MG63 (cell line): ENCODE data around the gene PADI2. TPM values are rescaled to one million over a fixed set of nuclear protein-coding genes. Genes with fewer than 3 reads are reported as not detected.

Source experiments
- DNase-seq: peaks from one replicate; pipeline ENCODE4 v3.0.0-alpha.2; 2020
- H3K27me3 ChIP-seq: fragments of 250-450 bp; sonication (Bioruptor Pico); 2 replicates; pipeline ENCODE4 v1.5.1; 2020; ENCODE audit warnings: mild to moderate bottlenecking, moderate library complexity
- H3K36me3 ChIP-seq: fragments of 250-450 bp; sonication (Bioruptor Pico); 2 replicates; pipeline ENCODE4 v1.5.1; 2020; ENCODE audit warnings: mild to moderate bottlenecking, moderate library complexity
- H3K4me3 ChIP-seq: fragments of 250-450 bp; sonication (Bioruptor Pico); 2 replicates; pipeline ENCODE4 v1.5.1; 2020; ENCODE audit warnings: mild to moderate bottlenecking, moderate library complexity
- H3K9me3 ChIP-seq: fragments of 250-450 bp; sonication (Bioruptor Pico); 2 replicates; pipeline ENCODE4 v1.5.1; 2020; ENCODE audit warnings: mild to moderate bottlenecking, moderate library complexity
- total RNA-seq: library from RNA; depleted of rRNA; stranded (reverse); fragments of >200 nt; shearing (Covaris generic); gene quantifications from 2 replicates; pipeline ENCODE4 v1.2.3, GENCODE V29; 2014; ENCODE audit warnings: low replicate concordance

PADI2 gene
- total RNA-seq, 1 experiment from 2014 or later = not detected

GRCh38 chr1:17102232-17102631, 17.0 kb downstream of the PADI2 start:
- no peaks in the 10 kb centered on the region for H3K9me3 ChIP-seq
- H3K36me3 ChIP-seq = no peaks in the 10 kb centered on the region
- no peak overlapping the region for H3K4me3 ChIP-seq
- H3K27me3 ChIP-seq = no peaks in the 10 kb centered on the region
- no peak for DNase-seq

GRCh38 chr1:17101261-17101660, 18.0 kb downstream of the PADI2 start:
- H3K36me3 ChIP-seq = no peaks in the 10 kb centered on the region
- DNase-seq = no peak
- no peaks in the 10 kb centered on the region for H3K27me3 ChIP-seq
- H3K9me3 ChIP-seq = no peaks in the 10 kb centered on the region
- no peak overlapping the region for H3K4me3 ChIP-seq

- Histone ChIP-seq H3K27me3 (no peaks in the 10 kb centered on the region), H3K9me3 (no peaks in the 10 kb centered on the region), H3K36me3 (no peaks in the 10 kb centered on the region), H3K4me3 (no peak overlapping the region)
- DNase-seq = no peak
Observed at GRCh38 chr1:17099616-17100340, 19.5 kb downstream of the PADI2 start.

GRCh38 chr1:17098446-17099317, 20.6 kb downstream of the PADI2 start:
- peak; percentile 80 for DNase-seq
- Histone ChIP-seq H3K36me3 (no peaks in the 10 kb centered on the region), H3K27me3 (no peaks in the 10 kb centered on the region), H3K9me3 (no peaks in the 10 kb centered on the region), H3K4me3 (no peak overlapping the region)

- no peak for DNase-seq
- Histone ChIP-seq H3K27me3 (no peaks in the 10 kb centered on the region), H3K4me3 (no peak overlapping the region)
Observed at GRCh38 chr1:17097787-17098186, 21.5 kb downstream of the PADI2 start.

GRCh38 chr1:17097147-17097546, 22.1 kb downstream of the PADI2 start:
- H3K4me3 ChIP-seq = no peak overlapping the region
- H3K36me3 ChIP-seq = no peaks in the 10 kb centered on the region
- no peak for DNase-seq
- peaks cover 4% of the 10 kb centered on the region; the same call in 1 of the 2 replicates for H3K9me3 ChIP-seq
- no peaks in the 10 kb centered on the region for H3K27me3 ChIP-seq

More at GRCh38 chr1:17097787-17098186, 21.5 kb downstream of the PADI2 start:
- H3K36me3 ChIP-seq = no peaks in the 10 kb centered on the region
- H3K9me3 ChIP-seq = no peaks in the 10 kb centered on the region

- no peaks in the 10 kb centered on the region for H3K27me3 ChIP-seq
- no peak for DNase-seq
- no peaks in the 10 kb centered on the region for H3K36me3 ChIP-seq
- H3K4me3 ChIP-seq = no peak overlapping the region
- peaks cover 4% of the 10 kb centered on the region; the same call in 1 of the 2 replicates for H3K9me3 ChIP-seq
Observed at GRCh38 chr1:17096584-17096983, 22.7 kb downstream of the PADI2 start.

- H3K36me3 ChIP-seq = no peaks in the 10 kb centered on the region
- no peak for DNase-seq
- H3K4me3 ChIP-seq = no peak overlapping the region
- H3K27me3 ChIP-seq = no peaks in the 10 kb centered on the region
- peaks cover 4% of the 10 kb centered on the region; the same call in 1 of the 2 replicates for H3K9me3 ChIP-seq
Observed at GRCh38 chr1:17095141-17095540, 24.1 kb downstream of the PADI2 start.

GRCh38 chr1:17094664-17095063, 24.6 kb downstream of the PADI2 start:
- DNase-seq = no peak
- H3K36me3 ChIP-seq = no peaks in the 10 kb centered on the region

GRCh38 chr1:17093822-17094393, 25.3 kb downstream of the PADI2 start:
- DNase-seq = no peak
- H3K27me3 ChIP-seq = no peaks in the 10 kb centered on the region
- peaks cover 4% of the 10 kb centered on the region; the same call in 1 of the 2 replicates for H3K9me3 ChIP-seq
- H3K36me3 ChIP-seq = no peaks in the 10 kb centered on the region
- no peak overlapping the region for H3K4me3 ChIP-seq

More at GRCh38 chr1:17094664-17095063, 24.6 kb downstream of the PADI2 start:
- Histone ChIP-seq H3K27me3 (no peaks in the 10 kb centered on the region), H3K9me3 (peaks cover 4% of the 10 kb centered on the region; the same call in 1 of the 2 replicates), H3K4me3 (no peak overlapping the region)

GRCh38 chr1:17091252-17091651, 28.0 kb downstream of the PADI2 start:
- Histone ChIP-seq H3K36me3 (no peaks in the 10 kb centered on the region), H3K4me3 (no peak overlapping the region), H3K27me3 (no peaks in the 10 kb centered on the region), H3K9me3 (peaks cover 4% of the 10 kb centered on the region; the same call in 1 of the 2 replicates)
- no peak for DNase-seq

GRCh38 chr1:17089506-17089905, 29.7 kb downstream of the PADI2 start:
- no peaks in the 10 kb centered on the region for H3K27me3 ChIP-seq
- H3K9me3 ChIP-seq = peaks cover 4% of the 10 kb centered on the region; the same call in 1 of the 2 replicates
- DNase-seq = no peak
- H3K4me3 ChIP-seq = no peak overlapping the region
- no peaks in the 10 kb centered on the region for H3K36me3 ChIP-seq

- Histone ChIP-seq H3K36me3 (no peaks in the 10 kb centered on the region), H3K4me3 (no peak overlapping the region), H3K27me3 (no peaks in the 10 kb centered on the region), H3K9me3 (no peaks in the 10 kb centered on the region)
- DNase-seq = no peak
Observed at GRCh38 chr1:17086751-17087150, 32.5 kb downstream of the PADI2 start.

GRCh38 chr1:17084787-17085186, 34.5 kb downstream of the PADI2 start:
- Histone ChIP-seq H3K27me3 (no peaks in the 10 kb centered on the region), H3K9me3 (no peaks in the 10 kb centered on the region), H3K36me3 (no peaks in the 10 kb centered on the region), H3K4me3 (no peak overlapping the region)
- no peak for DNase-seq

- no peaks in the 10 kb centered on the region for H3K27me3 ChIP-seq
- no peak for DNase-seq
Observed at GRCh38 chr1:17082761-17083160, 36.5 kb downstream of the PADI2 start.

GRCh38 chr1:17081439-17081838, 37.8 kb downstream of the PADI2 start:
- DNase-seq = no peak
- Histone ChIP-seq H3K36me3 (no peaks in the 10 kb centered on the region), H3K9me3 (no peaks in the 10 kb centered on the region), H3K4me3 (no peak overlapping the region), H3K27me3 (no peaks in the 10 kb centered on the region)

More at GRCh38 chr1:17082761-17083160, 36.5 kb downstream of the PADI2 start:
- H3K4me3 ChIP-seq = no peak overlapping the region
- H3K9me3 ChIP-seq = no peaks in the 10 kb centered on the region
- H3K36me3 ChIP-seq = no peaks in the 10 kb centered on the region

- H3K36me3 ChIP-seq = no peaks in the 10 kb centered on the region
- H3K4me3 ChIP-seq = no peak overlapping the region
- H3K9me3 ChIP-seq = no peaks in the 10 kb centered on the region
- no peak for DNase-seq
- no peaks in the 10 kb centered on the region for H3K27me3 ChIP-seq
Observed at GRCh38 chr1:17080880-17081279, 38.4 kb downstream of the PADI2 start.
